Head of caudate nucleus (tissue), 42 donors: ENCODE results near the gene CAMKMT.

Experiments used
- DNase-seq, 42 donors: peaks; one replicate each; pipeline versions ENCODE4 v3.0.0 to v3.0.0-alpha.2; 2020 to 2021; ENCODE audit warnings: mixed read lengths in 7 of 42
- intact Hi-C: fragments of 100-400 bp; cut with DNase I; formaldehyde crosslinking; loops from one replicate; pipeline ENCODE4 v1.15.0; 2022

CAMKMT gene

GRCh38 chr2:44361330-44362206 lies at the start of gene CAMKMT, which contains the start of gene PREPL:
Gene CAMKMT, plus strand, starts transcription at chr2:44361947.
Gene PREPL, minus strand, starts transcription at chr2:44361494. Its CDS starts 15,152 bp downstream, at chr2:44346342.
- DNase-seq, result peak; percentile 93 to 99 (median 97)
- intact Hi-C loops, result loop anchor here (5.0 kb wide), 1 partner anchor 364 kb away; the partner anchor contains the start of gene LRPPRC

- no peak for DNase-seq
- intact Hi-C loops, result no loop called here
Measured at GRCh38 chr2:44314362-44314761, 47.4 kb upstream of the CAMKMT start.

- no peak for DNase-seq
- intact Hi-C loops, result no loop called here
Measured at GRCh38 chr2:44315945-44316344, 45.8 kb upstream of the CAMKMT start.

DNA sequence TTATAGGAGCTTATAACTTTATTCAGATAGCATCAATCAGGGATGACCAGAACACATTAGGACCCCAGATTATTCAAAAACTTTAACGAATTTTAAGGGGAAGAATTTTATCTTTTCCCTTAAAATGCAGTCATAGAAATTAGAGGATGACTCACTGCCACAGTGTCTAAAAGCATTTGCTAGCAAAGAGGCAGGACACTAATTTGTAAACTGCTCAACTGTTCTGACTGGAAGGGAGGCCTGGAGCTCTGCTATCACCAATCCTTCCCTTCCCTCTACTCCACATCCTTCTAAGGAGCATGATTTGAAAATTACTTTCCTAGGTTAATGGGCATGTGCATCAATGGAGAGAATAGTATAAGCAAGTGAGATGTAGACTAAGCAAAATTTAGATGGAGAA lies 40.9 kb upstream of the CAMKMT start:
- no peak for DNase-seq
- intact Hi-C loops, result no loop called here

GRCh38 chr2:44321360-44321759 lies 40.4 kb upstream of the CAMKMT start:
- DNase-seq, result no peak
- intact Hi-C loops, result no loop called here

- intact Hi-C loops, result no loop called here
- no peak for DNase-seq
Measured at GRCh38 chr2:44324971-44325426, 36.7 kb upstream of the CAMKMT start.

- no peak for DNase-seq
- intact Hi-C loops, result no loop called here
Measured at GRCh38 chr2:44325897-44326296, 35.9 kb upstream of the CAMKMT start.

DNA sequence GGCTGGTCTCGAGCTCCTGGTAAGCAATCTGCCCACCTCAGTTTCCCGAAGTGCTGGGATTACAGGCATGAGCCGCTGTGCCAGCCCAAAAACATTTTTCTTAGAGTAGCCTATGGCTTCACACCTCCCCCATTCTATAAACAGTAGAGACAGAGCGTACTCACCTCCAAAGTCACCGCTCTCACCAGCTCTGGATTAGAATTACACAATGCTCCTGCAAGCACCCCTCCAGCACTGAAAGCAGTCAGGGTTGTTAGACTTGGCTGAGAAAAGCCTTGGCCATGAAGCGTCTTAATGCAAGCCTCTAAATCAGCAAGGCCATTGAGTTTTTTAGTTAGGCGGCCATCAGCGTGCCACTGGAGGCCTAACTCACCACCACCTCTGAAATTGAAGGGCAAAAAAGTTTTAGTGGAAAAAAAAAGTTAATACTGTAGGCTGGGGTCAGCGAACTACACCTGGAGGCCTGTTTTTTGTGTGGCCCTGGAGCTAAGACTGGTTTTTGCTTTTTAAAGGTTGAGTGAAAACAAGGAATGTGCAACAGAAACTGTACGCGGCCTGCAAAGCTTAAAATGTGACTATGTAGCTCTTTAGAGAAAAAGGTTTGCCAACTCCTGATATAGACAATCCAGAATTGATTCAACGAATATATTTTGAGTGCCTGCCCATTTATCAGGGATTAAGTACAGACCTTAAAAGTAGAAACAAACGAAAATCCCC lies 35.0 kb upstream of the CAMKMT start:
- DNase-seq, result no peak
- intact Hi-C loops, result no loop called here

GRCh38 chr2:44328750-44329149 lies 33.0 kb upstream of the CAMKMT start:
- intact Hi-C loops, result no loop called here
- no peak for DNase-seq

- DNase-seq, result no peak
- intact Hi-C loops, result no loop called here
Measured at GRCh38 chr2:44329343-44329742, 32.4 kb upstream of the CAMKMT start.

GRCh38 chr2:44330801-44331200 lies 30.9 kb upstream of the CAMKMT start:
- DNase-seq, result no peak
- intact Hi-C loops, result no loop called here

DNA sequence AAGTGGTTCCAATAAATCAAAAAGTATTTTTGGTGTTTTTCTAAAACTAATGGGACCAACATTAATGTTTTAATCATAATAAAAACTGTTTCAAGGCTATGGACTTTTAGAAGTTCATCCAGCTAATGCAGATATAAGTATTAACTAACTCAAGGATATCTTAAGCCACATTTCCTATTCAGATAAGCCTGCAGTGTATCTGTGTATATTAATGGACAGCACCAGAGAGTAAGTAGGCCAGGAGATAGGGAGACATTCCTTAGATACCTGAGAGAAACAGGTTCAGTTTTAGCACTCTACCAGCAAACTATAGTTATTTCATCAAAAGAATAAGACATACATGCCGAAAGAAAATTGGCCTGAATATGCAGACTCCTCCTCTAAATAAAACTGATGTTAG lies 27.8 kb upstream of the CAMKMT start:
- no peak for DNase-seq
- intact Hi-C loops, result no loop called here

DNA sequence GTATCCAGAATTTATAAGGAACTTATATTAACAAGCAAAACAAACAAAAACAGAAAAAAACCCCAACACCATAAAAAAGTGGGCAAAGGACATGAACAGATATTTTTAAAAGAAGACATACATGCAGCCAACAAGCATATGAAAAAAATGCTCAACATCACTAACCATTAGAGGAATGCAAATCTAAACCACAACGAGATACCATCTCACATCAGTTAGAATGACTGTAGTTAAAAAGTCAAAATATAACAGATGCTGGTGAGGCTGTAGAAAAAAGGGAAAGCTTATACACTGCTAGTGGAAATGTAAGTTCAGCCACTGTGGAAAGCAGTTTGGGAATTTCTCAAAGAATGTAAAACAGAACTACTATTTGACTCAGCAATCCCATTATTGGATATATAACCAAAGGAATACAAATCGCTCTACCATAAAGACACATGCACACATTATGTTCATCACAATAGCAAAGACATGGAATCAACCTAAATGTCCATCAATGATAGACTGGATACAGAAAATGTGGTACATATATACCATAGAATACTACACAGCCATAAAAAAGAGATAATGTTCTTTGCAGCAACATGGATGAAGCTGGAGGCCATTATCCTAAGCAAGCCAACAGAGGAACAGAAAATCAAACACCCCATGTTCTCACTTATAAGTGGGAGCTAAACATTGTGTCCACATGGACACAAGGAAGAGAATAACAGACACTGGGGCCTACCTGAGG lies 25.8 kb upstream of the CAMKMT start:
- DNase-seq, result no peak
- intact Hi-C loops, result no loop called here

GRCh38 chr2:44342854-44343253 lies 18.9 kb upstream of the CAMKMT start:
- DNase-seq, result peak in 3 of 42 donors; percentile 28 to 37 (median 31)
- intact Hi-C loops, result no loop called here

DNA sequence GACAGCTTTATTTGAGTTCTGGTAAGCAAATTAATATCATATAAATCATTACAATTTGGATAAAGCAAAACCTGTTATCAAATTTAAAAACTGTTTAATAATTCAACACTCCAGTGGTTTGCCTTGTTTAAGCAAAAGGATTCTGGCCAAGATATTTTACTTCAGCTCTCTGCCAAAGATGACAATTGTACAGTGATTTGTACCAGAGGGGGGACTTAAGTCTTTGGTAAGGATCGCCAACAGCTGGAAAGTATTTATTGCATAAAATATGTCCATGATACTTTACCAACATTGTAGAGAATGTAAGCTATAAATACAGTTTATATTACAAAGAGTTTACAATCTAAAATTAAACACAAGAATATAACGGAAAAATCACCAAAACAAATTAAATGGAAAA lies 14.2 kb upstream of the CAMKMT start:
- no peak for DNase-seq
- intact Hi-C loops, result no loop called here

- intact Hi-C loops, result no loop called here
- DNase-seq, result no peak
Measured at GRCh38 chr2:44348400-44348799, 13.3 kb upstream of the CAMKMT start.

GRCh38 chr2:44349506-44349905 lies 12.2 kb upstream of the CAMKMT start:
- no peak for DNase-seq
- intact Hi-C loops, result no loop called here

- no peak for DNase-seq
Measured at GRCh38 chr2:44351088-44351487, 10.7 kb upstream of the CAMKMT start.

DNA sequence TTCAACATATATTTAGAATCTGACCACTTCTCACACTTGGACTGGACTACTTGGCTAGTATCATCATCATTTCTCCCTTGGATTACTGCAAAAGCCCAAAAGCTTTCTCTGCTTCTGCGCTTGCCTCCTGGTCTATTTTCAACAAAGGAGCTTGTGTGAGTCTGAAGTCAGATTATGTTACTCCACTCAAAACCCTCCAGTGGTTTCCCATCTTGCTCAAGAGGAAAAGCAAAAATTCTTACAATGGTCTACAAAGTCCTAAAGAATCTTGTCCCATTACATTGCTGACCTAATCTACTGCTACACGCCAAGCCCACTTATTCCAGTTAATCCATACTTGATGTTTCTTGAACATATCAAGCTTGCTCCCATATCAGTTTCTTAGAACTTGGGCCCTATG lies 10.1 kb upstream of the CAMKMT start:
- intact Hi-C loops, result no loop called here
- no peak for DNase-seq

More at GRCh38 chr2:44351088-44351487, 10.7 kb upstream of the CAMKMT start:
- intact Hi-C loops, result no loop called here

DNA sequence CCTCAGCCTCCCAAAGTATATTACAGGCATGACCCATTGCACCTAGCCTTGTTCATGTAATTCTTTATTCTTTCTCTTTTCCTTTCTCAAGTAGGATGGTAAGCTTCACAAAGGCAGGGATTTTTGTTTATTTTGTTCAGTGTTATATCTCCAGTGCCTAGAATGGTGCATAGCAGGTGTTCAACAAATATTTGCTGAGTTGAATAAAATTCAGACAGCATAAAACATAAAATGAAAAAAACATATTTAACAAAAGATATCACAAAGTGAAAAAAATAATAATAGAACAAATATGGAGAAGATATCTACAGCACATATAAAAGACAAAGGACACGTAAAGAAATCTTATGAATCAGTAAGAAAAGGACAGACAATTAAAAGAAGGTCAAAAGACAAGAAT lies 9.2 kb upstream of the CAMKMT start:
- intact Hi-C loops, result no loop called here
- DNase-seq, result no peak
